Activated naive CD4-positive, alpha-beta T cell (primary cell): Measurements from ENCODE around the gene LRRC3C.

ENCODE experiments used
- DNase-seq, 4 experiments: peaks; one replicate each; lab custom pipeline; 2025; lab: John Stamatoyannopoulos, UW

The LRRC3C gene

GRCh38 chr17:39979893-39980350, 52.4 kb downstream of the LRRC3C start:
- DNase-seq, result no peak

- peak; percentile 94 to 99 (median 96) for DNase-seq
Measured at GRCh38 chr17:39980351-39981206, 53.0 kb downstream of the LRRC3C start, which contains the start of gene PSMD3. Gene PSMD3, plus strand, starts transcription at chr17:39980807. Its CDS starts 164 bp downstream, at chr17:39980971.

- DNase-seq, result no peak
Measured at GRCh38 chr17:39981207-39981741, 53.7 kb downstream of the LRRC3C start.

- no peak for DNase-seq
Measured at GRCh38 chr17:39981766-39982375, 54.3 kb downstream of the LRRC3C start.

GRCh38 chr17:39988206-39988810, 60.8 kb downstream of the LRRC3C start:
- no peak for DNase-seq

- DNase-seq, result no peak
Measured at GRCh38 chr17:39994448-39994847, 66.9 kb downstream of the LRRC3C start.
